Medulla oblongata (tissue), 1 donor: ENCODE measurements around the gene TSPAN14.
"Not testable (repeated sequence)": the region's sequence is repeated elsewhere in the genome, so short reads cannot be mapped to it uniquely, and the experiment has no call there.

ENCODE experiments used
- DNase-seq: peaks from one replicate; pipeline ENCODE4 v3.0.0-alpha.2; 2015; ENCODE audit errors: extremely low spot score

Gene TSPAN14

DNA sequence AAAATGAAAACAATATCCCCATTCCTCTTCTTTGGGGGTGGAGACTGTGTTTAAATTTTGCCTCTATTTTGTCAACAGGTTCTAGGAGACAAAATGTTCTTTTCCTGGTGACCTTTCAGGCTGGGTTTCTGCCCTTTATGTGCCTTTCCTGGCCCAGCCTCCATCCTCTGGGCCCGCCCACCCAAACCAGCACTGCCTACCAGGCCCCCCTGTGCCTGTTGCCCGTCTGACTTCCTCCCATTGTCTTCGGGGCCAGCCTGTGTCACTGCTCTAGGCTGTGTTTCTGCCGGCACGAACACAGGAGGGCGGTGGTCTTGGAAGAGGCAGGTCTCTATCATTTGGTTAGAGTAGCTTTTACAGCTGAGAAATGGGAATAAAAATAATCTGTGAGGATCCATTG is 13.9 kb downstream of the TSPAN14 start:
- DNase-seq, result peak; percentile 76

DNA sequence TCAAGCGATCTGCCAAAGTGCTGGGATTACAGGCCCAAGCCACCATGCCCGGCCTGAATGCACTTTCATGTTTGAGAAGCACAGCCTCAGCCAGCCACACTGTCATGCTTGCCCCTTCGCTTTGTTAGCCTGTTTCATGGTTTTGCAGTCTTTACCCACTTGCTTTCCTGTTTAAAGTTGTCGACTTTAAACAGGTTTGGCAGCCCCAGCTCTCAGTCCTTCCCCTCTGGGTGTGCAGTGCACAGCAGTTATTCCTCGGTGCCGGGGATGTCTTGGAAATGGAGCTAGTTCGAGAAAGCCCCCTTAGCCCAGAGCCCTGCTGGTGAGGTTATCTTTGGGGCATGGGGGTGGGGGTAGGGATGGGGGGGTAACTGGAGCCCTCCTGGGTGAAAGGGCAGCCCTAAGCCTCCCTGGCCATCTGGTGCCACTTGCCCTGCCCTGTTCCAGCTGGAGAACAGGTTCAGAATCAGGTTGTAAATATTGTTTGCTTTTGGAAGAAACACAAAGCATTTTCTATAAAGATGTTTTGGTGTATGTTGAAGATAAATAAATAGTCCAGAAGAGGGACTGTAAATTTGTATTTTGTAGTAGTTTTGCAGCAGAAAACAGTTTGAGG is 14.8 kb downstream of the TSPAN14 start:
- DNase-seq, result no peak

DNA sequence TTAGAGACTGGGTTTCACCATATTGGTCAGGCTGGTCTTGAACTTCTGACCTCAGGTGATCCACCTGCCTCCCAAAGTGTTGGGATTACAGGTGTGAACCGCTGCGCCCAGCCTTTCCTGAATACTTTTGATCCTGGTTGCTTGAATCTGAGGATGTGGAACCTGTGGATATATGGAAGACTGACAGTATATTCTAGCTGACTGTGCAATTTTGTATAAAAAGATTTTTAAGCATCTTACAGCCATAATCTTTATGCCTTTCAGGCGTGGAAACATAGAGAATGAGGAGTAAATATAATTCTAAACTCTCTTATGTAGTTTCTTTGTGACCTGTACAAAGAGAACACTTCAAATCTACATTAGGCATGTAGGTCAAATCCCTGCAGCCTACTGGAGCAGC is 16.2 kb downstream of the TSPAN14 start:
- no peak for DNase-seq

DNA sequence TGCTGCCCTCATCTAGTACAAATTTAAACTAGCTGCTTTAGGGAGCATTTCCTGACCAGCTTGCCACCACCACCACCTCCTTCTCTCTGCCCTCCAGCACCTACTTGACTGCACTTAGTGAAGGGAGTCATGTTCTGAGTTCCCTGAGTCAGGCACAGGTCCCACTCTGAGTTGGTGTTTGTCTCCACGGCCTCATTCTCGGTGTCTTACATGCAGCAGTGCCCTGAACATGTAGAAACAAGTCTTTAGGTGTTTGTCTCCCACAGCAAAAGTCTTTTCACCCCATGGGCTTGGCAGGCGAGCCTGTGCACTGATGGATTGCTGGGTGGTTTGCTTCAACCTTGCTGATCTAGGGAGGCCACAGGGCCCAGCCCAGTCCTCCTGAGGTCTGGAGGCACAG is 16.9 kb downstream of the TSPAN14 start:
- DNase-seq, result no peak

DNA sequence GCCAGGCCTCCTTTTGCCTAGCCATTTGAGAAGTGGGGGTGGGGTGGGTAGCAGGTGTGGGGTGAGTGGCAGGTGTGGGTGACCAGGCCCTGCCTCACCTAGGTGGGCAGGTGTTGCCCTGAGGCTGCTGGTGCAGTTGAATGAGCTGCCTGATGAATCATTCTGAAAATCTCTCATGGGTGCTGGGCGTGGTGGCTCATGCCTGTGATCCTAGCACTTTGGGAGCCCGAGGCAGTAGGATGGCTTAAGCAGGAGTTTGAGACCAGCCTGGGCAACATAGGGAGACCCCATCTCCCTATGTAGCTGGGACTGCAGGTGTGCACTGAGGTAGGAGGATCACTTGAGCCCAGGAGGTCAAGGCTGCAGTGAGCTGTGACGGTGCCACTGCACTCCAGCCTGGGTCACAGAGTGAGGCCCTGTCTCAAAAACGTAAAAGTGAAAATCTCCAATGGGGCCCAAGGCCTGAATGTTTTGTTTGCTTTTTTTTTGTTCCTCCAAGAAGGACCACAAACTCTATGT is 17.7 kb downstream of the TSPAN14 start:
- DNase-seq, result no peak

DNA sequence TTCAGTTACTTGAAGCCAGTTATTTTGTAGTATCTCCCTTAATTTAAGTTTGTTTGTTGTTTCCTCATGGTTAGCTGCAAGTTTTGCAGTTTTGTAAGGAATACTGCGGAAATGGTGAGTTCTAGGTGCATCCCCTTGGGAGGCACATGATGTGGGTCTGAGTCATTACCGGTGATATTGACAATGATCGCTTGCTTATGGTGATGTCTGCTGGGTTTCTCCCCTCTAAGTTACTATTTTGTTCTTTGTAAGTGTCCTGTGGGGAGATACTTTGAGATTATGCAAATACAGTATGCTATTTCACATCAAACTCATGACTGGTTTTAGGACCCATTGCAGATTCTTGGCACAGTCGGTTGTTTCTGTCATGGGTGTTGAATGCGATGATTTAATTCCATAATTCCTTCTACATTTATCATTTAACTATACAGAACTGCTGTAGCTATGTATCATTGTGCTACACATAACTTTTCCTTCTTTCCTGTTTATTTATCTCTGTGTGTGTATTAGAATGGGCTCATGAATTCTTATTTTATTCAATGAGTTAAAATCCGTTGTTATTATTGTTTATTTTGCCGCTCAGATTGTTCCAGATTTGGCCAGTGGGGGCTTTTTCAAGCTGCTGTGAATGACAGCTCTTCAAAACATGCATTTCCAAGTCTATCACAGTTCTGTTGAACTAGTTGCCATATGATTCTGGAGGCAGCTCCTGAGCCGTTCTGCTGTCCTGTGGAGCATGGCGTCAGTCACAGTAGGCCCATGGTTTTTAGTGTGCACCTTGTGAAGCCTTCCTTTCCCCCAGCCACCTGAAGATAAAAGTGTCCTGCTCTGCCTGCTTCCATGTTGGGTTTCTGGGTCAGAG is 18.4 kb downstream of the TSPAN14 start:
- DNase-seq, result no peak

DNA sequence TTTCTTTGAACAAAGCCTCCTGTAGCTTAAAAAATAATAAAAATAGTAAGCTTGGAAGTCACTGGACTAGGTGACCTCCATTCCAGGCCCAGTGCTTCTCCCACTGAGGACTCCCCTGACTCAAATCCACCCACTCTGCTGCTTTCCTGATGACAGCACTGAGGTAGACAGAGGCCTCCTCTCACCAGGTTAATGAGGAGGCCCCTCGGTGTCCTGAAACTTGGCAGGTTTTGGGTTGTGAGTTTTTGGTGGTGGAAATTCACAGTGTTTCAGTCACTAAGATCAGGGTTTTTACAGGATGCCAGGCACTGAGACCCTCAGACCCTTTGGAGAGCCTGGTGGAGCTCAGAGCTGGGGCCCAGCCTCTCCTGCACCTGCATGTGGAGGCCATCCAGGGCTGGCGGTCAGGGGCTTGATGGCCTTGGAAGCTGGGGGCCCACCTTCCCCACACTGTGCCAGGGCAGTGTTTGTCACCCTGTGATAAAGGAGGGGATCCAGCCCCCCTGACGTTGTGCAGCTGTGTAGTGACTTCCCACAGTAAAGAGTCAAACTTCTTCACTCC is 19.1 kb downstream of the TSPAN14 start:
- no peak for DNase-seq

DNA sequence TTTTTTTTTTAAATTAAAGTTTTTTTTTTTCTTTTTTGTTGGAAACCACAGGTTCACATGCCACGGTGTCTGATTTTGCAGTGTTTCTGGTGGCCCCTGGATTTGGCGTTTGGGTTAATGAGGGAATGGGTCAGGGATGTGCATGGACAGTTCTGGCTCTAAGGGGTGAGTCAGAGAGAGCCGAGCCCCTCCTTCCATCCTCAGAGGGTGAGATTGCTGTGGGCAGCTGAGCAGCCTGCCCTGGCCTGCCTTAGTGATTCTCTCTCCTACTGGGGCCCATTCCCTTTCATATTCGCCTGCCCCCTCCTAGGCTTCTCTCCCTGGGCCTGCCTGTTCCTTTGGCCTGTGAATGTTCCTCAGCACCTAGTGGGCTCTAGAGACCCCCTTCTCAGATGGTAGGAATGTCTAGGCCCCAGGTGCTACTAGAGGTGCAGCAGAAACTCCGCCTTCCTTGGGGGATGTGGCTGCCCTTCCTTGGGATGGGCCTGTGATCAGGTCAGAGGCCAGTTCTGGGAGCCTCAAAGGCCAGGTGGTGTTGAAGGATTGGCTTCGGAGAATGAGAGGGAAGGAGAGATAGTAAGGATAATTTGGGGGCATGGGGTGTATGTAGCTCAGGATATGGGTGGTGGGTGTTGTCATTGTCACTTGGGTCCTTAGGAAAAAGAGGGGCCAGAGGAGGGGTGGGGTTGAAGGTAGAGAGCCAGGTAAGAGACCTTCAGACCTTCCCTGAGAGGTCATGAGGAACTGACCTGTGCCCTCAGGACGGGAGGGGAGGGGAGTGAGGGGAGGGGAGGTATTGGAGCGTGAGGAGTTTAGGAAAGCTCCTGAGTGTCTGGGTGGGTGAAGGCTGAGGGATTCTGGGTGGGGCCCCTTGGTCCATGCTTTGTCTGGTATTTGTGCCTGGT is 19.8 kb downstream of the TSPAN14 start:
- DNase-seq, result no peak

DNA sequence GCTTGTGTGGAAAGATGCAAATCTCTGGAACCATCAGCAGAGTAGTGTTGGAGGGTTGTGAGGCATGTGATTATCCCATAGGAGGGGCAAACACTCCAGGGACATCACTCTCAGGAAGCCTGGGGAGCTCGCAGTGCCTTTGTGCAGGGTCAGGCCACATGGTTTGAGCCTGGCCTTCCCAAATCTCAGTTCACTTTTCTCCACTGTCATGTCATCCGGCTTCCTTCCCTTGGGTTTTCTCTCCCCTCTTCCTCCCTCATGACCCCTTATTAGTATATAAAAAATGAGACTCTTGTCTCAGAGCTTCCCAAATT is 20.4 kb downstream of the TSPAN14 start:
- no peak for DNase-seq

DNA sequence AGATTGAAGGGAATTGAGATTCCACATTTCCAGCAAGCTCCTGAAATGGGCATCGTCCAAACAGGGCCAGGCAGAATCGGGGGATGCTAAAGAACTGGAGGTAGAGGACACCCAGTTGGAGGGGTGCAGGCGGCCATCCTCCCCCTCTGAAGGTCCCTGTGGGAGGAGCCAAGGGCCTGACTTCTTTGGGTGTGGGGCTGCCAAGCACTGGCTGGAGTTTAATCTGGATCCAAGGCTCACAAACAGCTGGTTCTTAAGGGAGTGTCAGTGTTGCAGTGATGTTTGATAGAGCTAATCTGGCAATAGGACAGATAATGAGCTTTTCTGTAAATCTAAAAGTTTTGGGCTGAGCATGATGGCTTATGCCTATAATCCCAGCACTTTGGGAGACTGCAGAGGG is 20.8 kb downstream of the TSPAN14 start:
- DNase-seq, result no peak

DNA sequence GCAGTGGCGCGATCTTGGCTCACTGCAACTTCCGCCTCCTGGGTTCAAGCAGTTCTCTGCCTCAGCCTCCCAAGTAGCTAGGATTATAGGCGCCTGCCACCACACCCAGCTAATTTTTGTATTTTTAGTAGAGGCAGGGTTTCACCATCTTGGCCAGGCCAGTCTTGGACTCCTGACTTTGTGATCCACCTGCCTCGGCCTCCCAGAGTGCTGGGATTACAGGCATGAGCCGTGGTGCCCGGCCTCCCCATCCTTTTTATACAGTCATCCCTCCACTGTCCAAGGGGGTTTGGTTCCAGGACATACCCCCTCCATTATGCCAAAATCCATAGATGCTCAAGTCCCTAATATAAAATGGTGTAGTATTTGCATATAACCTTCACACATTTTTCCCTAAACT is 21.5 kb downstream of the TSPAN14 start:
- DNase-seq, result not testable (repeated sequence)

DNA sequence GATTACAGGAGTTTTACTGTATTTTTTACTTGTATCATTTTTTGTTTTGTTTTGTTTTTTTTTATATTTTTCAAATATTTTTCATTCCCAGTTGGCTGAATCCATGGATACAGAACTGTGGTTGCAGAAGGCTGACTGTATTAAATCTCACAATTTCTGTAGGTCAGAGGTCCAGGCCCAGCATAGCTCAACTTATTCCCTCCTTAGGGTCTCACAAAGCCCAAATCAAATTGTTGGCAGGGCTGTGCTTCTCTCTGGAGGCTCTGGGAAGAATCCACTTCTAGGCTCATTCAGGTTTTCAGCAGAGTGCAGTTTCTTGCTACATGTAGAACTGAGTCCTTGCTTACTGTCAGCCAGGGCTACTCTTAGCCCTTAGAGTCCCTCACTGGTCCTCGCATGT is 22.6 kb downstream of the TSPAN14 start:
- DNase-seq, result no peak

DNA sequence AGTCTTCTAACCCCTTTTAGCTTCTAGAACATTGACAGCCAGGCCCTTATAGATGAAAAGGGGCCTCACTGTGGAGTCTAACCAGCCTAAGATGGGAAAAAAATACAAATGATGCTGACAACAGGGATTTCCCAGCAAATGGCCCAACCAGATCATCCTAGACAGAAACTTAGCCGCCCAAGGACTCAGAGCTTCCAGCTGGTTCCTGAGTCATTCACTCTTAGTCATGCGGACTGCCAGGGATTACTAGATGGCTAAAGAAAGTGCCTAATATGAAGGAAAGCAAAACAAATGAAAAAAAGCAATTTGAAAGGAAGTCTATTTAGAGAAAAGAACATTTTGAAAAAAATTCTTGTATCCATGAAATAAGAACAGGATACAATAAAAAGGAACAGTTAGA is 23.7 kb downstream of the TSPAN14 start:
- no peak for DNase-seq

DNA sequence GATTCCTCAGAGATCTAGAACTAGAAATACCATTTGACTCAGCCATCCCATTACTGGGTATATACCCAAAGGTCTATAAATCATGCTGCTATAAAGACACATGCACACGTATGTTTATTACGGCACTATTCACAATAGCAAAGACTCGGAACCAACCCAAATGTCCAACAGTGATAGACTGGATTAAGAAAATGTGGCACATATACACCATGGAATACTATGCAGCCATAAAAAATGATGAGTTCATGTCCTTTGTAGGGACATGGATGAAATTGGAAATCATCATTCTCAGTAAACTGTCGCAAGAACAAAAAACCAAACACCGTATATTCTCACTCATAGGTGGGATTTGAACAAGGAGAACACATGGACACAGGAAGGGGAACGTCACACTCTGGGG is 26.3 kb downstream of the TSPAN14 start:
- not testable (repeated sequence) for DNase-seq

DNA sequence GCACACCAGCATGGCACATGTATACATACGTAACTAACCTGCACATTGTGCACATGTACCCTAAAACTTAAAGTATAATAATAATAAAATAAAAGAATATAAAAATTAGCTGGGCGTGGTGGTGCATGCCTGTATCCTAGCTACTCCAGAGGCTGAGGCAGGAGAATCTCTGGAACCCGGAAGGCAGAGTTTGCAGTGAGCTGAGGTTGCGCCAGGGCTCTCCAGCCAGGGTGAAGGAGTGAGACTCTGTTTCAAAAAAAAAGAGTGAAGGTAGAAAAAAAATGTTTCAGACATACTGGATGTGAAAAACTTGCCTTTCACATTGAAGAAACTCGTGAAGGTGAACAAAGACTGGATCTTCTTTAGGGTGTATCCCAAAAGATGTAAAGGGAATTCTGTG is 26.7 kb downstream of the TSPAN14 start:
- DNase-seq, result no peak

DNA sequence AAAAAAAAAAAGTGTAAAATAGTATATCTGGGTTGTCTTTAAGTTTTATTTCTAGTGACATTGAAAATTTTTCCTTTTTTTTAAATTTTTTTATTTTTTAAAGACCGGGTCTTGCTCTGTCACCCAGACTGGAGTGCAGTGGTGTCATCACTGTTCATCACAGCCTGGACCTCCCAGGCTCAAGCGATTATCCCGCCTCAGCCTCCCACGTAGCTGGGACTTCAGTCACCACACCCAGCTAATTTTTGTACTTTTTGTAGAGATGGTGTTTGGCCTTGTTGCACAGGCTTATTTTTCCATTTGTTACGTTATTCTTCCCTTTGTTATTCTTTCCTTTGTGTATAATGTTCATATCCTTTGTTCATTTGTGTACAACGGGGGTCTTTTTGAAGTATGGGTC is 30.1 kb downstream of the TSPAN14 start:
- DNase-seq, result no peak

DNA sequence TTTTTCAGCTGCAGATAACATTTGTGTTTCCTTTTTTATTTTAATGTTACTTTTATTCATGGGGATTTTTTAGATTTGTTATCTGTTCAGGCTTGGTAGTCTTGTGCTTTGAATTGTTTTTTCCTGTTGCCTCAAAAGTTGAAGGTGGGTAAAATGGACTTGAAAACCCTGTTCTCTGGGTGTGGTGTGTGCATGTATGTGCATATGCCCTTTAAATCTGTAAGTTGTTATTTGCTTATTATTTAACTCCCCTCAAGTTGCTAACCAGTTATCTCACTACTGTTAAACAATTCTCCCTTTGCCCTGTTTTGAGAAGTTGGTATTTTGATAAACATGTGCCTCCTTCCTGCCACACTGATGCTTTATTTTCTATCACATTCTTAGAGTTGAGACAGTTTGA is 30.6 kb downstream of the TSPAN14 start:
- DNase-seq, result no peak

DNA sequence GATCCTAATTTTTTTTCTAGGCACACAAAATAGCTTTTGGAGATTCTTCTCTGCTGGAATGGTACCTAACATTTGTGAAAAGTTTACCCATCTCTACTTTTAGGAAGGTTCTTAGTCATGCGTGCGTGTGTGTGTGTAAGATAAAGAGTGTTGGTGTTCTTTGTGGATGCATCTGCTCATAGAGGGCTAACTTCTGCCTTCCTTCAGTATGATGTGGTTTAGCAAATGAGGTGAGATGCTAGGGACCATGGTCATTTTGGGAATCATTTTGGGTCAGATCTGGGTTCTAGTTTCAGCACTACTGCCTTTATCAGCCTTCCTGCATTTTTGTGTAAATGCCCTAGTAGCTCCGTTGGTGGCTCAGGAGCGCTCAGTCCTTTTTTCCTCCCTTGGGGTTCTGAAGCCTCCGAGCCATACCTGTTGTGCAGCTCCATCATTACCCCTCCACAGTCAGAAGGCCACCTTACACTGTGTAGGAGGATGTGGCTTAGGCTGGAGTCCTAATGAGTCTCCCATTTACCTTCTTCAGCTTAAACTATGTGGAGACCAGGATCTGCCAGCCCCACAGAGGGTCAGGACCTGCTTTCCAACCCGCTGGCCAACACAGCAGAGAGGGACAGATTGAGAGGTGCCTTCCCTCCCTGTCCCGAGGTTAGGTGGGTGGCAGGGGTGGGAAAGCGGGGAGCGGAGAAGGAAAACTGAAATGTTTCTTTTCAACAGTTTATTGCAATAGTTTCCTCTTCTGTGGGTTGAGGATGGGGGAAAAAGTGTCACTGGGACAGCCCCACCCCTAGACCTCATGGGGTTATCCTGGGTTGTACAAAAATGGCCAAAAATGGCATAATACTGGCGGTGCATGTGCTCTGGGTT is 31.2 kb downstream of the TSPAN14 start:
- DNase-seq, result no peak

DNA sequence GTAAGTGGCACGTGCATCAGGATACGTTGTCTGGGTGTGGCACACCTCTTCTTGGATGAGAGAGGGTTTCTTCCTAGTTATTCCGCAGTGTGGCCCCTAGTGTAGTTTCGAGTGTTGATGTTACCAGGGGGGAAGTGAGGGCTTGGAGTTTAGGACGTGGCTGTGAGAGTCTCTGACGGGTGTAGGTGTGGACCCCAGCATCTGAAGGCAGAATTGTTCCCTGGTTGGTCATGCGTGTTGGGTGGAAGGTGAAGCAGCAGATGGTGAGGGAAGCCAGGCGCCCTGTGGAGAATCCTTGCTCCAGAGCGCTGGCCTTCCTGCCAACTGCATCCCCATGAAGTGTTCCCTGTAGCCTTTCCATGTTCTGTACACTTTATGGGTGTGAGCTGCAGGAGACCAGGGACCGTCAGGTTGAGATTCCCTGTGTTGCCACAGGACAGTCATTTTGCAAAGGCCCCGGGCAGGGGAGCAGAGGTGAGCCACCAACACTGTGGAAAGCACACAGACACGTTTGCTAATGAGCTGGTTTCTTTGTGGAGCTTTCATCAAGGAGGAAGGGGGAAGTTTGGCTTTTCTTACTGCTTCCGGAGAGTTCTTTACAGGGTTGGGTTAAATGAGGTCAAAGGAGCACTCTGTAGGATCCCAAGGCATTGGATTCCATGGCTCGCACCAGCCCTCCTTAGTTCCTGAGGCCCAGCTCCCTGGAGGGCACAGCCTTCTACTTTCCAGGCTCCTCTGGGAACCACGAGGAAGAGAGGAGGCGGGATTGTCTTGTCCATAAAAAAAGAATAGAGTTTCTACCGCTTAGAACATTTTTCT is 32.0 kb downstream of the TSPAN14 start:
- DNase-seq, result no peak

DNA sequence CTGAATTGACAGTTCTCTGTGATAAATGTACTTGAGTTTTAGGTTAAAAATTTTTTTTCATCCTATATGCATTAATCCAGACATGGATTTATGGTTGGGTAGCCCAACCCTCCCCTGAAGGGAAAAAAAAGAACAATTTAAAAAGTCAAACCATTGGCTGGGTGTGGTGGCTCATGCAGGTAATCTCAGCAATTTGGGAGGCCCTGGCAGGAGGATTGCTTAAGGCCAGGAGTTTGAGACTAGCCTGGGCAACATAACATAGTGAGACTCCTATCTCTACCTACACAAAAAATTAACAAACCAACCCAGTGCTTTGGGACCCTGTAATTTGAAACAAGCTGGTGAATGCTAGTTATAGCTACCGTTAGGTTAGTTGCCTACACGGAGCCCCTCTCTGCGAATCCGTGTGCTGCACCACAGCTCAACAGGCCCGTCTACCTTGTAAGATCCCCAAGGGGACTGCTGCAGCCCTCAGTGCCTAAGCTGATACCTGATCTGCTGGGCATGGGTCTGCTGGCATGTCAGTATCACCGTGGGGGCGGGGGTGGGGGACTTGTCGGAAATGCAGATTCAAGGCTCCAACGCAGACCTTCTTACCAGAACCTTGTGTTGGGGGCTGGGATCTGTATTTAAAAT is 32.8 kb downstream of the TSPAN14 start:
- DNase-seq, result no peak
